Measurements from ENCODE around the gene SCN8A.
"Not testable (repeated sequence)": the region's sequence is repeated elsewhere in the genome, so short reads cannot be mapped to it uniquely, and the experiment has no call there.

SCN8A gene

DNA sequence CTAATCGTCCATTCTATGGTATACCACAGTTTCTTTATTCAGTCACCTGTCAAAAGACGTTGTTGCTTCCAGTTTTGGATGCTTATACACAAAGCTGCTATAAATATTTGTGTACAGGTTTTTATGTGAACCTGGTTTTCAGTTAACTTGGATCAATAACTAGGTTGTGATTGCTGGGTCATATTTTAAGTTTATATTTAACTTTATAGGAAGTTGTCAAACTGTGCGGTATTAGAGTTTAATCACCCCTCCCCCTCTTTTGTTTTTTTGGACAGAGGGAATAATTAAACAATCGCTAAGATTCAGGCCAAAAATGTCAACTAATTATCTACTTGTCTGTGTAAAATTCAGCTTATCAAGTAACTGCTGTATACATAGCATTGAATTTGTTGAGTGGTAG, 34.3 kb downstream of the SCN8A start:
- DNase-seq: no peak

DNA sequence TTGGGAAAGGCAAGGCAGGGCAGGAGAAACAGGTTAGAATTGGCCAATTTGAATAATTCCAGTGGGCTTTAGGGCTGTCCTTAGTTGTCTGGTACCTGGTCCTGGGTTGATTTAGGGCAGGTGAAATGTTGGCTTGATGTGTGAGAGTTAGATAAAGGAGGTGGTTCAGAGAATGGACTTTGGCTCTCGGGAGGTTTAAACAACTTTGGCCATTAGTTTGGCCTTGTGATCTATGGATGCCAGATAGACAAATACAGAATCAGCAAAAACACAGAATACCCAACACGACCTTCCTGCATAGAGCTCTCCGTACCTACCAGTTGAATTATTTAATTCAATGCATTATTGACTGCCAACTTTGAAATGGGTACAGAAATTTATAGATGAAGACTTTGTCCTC, 35.1 kb downstream of the SCN8A start:
- DNase-seq: no peak

DNA sequence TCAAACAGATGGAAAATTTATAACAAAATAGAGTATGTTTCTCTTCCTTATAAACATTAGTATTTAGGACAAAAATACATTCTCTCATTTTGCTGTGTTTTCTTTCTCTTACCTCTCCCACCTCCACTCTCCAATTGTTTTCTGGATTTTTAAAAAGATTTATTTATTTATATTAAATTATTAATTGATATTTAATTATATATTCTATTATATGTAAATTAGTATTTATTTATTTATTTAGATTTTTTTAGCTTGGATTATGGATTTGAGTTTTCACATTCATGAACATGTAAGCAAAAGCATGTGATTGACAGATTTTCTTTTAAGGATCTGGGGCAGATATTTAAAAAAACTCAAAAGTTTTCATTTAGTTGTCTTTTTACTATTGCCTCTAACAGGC, 35.6 kb downstream of the SCN8A start:
- no peak for DNase-seq

GRCh38 chr12:51630256-51630880, 39.3 kb downstream of the SCN8A start:
- DNase-seq: no peak

DNA sequence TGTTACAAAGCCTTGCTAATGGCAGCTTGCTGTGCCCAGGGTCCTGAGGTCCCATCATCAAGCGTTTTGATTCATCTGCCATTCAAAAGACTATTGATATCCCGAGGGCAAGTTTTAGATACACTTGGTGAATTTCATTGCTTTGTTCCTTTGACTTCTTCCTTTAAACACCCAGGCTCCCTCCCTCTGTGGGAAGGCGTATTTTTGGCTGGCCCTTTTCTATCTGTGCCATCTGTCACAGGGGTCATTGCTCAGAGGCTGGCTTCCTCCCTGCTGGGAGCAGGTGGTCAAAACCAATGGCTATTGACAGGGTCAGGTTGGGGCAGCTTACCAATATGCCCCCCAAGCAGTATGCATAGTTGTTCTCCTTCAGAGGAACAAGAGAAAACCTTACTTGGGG, 40.0 kb downstream of the SCN8A start:
- no peak for DNase-seq

DNA sequence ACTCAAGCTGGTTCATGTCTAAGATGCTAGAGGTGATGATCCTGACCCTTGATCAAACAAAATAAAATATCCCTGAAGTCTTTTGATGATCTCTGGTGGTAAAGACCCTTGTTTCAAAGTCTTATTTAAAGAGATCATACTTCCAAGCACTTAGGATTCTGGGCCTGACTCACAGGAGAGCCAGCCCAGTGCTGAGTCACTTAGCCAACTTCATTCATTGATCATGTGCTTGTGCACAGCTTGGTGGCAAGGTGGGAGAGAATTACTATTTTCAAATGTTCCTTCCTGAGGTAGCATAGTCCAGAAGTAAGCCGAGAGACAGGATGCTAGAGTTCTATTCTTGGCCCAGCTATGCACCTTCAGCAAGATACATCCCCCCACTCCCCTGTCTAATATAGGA, 40.6 kb downstream of the SCN8A start:
- DNase-seq: no peak

DNA sequence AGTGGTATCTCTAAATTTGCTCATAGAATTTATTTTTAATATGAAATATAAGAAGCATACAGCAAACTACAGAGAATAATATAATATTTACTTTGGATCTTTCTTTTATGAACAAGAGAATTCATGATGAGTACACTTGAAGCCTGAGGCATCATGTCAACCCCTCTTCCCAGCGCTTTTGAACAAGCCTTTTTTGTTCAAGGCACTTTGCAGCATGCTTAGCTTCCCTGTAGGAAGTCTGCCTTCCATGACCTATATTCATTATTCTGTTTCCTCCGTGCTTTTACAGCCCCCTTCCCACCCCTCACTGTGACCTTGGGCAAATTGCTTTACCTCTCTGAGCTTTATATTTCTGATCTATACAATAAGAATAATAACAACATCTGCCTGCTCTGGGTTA, 41.6 kb downstream of the SCN8A start:
- DNase-seq: no peak

- no peak for DNase-seq
Observed at GRCh38 chr12:51635346-51635745, 44.3 kb downstream of the SCN8A start.

DNA sequence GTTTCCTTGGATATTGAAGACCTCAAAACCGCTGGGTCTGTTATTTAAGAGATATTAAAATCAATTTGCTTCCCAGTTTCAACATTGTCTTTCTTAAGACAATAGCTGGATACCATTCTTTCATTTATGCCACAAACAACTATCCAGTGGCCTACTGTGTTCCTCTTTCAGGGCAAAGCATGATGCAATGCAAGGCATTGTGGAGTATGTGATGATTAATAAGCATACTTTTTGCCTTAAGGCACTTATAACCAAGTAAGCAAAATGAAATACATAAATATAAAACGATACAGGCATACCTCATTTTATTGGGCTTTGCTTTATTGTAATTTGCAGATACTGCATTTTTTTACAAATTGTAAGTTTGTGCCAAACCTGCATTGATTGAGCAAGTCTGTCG, 45.5 kb downstream of the SCN8A start:
- no peak for DNase-seq

DNA sequence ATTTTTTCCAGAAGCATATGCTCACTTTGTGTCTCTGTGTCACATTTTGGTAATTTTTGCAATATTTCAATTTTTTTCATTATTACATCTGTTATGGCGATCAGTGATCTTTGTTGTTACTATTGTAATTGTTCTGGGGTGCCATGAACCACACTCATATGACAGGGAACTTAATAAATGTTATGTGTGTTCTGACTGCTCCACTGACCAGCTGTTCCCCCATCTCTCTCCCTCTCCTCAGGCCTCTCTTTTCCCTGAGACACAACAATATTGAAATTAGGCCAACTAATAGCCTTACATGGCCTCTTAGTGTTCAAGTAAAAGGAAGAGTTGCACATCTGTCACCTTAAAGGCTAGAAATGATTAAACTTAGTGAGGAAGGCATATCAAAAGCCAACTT, 46.0 kb downstream of the SCN8A start:
- no peak for DNase-seq

DNA sequence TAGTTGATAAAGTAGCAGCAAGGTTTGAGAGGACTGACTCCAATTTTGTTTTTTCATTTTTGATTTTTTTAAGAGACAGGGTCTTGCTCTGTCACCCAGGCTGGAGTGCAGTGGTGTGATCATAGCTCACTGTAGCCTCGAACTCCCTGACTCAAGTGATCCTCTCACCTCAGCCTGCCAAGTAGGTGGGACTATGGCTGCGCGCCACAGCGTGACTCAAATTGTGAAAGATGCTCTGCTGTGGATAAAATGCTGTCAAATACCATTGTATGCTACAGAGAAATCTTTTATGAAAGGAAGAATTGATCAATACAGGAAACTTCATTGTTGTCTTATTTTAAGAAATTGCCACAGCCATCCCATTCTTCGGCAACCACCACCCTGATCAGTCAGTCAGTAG, 48.3 kb downstream of the SCN8A start:
- DNase-seq: no peak

DNA sequence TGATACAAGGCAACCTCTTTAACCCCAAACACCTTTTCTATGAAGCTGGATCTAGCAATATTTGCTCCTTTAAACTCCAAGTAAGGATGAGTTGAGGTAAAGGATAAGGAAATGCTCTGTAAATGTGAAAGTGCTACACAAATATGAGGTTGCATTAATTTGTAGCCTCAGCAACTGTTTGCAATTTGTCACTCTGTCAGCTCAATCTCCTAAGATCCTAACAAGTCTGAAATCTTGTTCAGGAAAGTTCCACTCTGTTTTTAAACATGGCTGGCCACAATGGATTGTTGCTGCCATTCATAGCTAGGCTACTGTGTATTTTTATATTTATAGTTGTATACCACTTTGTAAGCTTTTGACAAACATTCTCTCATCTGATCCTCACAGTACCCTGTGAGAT, 51.3 kb downstream of the SCN8A start:
- no peak for DNase-seq

DNA sequence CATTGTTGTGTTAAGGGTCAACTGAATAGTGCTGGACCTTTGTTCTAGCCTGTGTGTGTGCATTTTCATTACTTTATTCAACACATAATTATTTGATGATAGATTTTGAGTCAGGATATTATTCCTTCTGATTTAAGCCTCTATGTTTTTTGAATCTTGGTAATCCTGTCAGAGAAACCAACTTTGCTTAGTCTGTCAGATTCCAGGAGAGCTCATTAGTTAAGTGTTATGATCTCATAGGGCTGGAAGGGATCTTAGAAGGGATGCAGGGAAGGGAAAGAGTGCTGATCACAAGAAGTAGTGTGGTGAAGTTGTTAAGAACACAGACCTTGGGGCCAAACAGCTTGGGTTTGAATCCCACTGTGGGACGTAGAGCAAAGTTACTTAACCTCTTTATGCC, 52.9 kb downstream of the SCN8A start:
- no peak for DNase-seq

DNA sequence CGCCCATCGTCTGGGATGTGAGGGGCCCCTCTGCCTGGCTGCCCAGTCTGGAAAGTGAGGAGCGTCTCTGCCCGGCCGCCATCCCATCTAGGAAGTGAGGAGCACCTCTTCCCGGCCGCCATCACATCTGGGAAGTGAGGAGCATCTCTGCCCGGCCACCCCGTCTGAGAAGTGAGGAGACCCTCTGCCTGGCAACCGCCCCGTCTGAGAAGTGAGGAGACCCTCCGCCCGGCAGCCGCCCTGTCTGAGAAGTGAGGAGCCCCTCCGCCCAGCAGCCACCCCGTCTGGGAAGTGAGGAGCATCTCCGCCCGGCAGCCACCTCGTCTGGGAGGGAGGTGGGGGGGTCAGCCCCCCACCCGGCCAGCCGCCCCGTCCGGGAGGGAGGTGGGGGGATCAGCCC, 53.7 kb downstream of the SCN8A start:
- DNase-seq: not testable (repeated sequence)

GRCh38 chr12:51645961-51646360, 54.9 kb downstream of the SCN8A start:
- no peak for DNase-seq

GRCh38 chr12:51647647-51648046, 56.6 kb downstream of the SCN8A start:
- no peak for DNase-seq

- DNase-seq: no peak
Observed at GRCh38 chr12:51653431-51653830, 62.4 kb downstream of the SCN8A start.

DNA sequence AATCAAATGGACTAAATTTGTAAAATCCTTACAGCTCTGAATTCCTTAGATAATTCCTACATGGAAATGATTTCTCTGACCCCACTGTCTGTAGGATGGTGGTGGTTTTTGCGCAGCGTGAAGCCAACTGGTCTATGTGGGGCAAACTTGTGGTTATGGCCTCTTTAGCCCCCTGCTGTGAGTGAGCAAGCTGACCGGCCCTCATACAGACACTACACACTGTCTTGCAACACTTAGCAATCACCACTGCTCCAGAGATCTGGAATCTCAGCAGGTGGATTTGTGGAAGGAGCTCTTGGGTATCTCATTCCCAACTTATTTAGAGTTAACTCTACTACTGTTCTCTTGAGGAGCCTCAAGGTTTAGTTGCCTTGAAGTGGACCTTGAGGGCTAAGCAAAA, 70.2 kb downstream of the SCN8A start:
- DNase-seq: no peak

- DNase-seq: no peak
Observed at GRCh38 chr12:51661836-51662235, 70.8 kb downstream of the SCN8A start.

GRCh38 chr12:51662728-51663154, 71.7 kb downstream of the SCN8A start:
- DNase-seq: no peak

DNA sequence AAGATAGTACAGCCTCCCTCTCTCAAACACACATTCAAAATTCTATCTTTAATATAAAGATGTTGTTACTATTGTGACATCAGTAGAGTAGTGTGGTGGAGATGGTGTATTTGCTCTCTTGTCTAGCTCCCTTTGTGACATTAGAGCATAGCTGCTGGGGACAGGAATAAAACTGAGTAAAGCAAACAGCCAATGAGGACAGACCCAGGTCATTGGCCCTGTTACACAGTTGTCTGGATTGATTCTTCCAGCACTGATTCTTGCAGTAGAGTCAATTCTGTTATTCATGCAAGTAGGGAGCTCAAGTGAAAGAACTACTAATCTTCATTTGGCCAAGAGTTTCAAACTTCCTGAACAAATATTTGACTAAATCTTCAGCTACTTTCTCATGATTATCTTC, 72.4 kb downstream of the SCN8A start:
- DNase-seq: no peak

DNA sequence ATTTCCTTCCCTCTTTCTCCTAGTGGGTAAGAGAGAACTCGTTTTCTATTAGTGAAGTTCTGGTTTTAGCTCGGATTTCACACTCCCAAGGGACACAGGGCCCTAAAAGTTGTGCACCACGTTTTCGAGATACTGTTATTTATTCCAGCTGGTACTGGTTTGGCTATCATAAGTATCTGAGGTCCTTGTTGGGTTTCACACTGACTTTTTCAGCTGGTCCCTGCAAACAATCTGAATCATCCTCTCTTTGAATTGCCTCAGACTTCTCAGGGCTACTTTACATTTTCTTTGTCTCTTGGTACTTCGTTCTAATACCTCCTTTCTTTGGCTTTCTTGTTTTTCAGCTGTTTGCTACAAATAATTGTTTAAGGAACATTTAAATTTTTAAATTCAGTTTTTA, 75.7 kb downstream of the SCN8A start:
- DNase-seq: no peak

- DNase-seq: no peak
Observed at GRCh38 chr12:51667269-51667668, 76.2 kb downstream of the SCN8A start.

DNA sequence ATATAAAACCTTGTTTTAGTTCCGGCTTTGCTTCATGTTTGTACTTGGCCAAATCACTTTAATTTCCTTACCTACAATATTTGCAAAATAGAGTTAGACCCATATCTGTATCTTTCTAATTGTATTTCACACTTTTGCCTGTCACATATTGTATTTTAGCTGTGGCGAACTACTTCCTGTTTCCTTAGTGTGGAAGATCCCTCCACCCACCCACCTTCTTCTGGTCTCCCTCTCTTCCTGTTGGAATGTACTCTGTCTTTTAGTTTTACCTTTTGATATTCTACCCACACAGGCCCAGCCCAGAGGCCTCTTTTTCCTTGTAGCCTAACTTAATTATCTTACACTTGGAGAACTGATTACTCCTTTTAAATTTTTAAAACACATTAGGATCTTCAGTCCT, 78.2 kb downstream of the SCN8A start:
- DNase-seq: no peak

GRCh38 chr12:51669996-51670395, 79.0 kb downstream of the SCN8A start:
- no peak for DNase-seq

DNA sequence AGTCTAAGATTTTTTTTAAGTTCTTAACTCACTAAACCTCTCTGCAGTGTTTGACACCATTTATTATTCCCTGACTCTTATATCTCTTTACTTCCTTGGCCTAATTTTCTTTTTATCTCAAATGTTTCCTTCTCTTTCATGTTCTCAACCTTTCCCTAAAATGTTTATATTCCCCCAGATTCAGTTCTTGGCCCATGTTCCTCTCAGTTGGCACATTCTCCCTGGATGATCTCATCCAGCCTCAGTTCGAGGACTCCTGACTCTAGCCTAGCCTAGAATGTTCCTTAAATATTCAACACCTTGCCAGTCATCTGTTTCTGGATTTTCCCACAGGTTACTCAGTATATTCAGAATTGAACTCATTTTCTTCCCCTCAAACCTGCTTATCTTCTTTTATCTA, 81.3 kb downstream of the SCN8A start:
- DNase-seq: no peak

All from NCI-H1436 treated with DMSO at 0.1 percent for 48 hours (cell line).